Ectodermal cell (in vitro differentiated cells): ENCODE data around the gene AKNAD1.

Experiments
- H3K27ac ChIP-seq: 2 replicates; pipeline ENCODE4 v1.7.0; 2013; ENCODE audit warnings: mild to moderate bottlenecking, low read depth, low read length; ENCODE audit not compliant: insufficient read depth, poor library complexity, severe bottlenecking
- H3K27me3 ChIP-seq: 2 replicates; pipeline ENCODE4 v1.7.0; 2013; ENCODE audit warnings: mild to moderate bottlenecking, low read length; ENCODE audit not compliant: insufficient read depth, control insufficient read depth, poor library complexity, severe bottlenecking
- H3K36me3 ChIP-seq: one replicate; pipeline ENCODE4 v1.7.0; 2013; ENCODE audit warnings: low read length; ENCODE audit not compliant: control insufficient read depth, insufficient read depth
- H3K4me1 ChIP-seq: one replicate; pipeline ENCODE4 v1.7.0; 2013; ENCODE audit warnings: low read length; ENCODE audit not compliant: control insufficient read depth, insufficient read depth
- H3K4me3 ChIP-seq: 2 replicates; pipeline ENCODE4 v1.7.0; 2013; ENCODE audit warnings: low read depth, low read length, control low read depth; ENCODE audit not compliant: insufficient read depth
- H3K9me3 ChIP-seq: 2 replicates; pipeline ENCODE4 v1.7.0; 2013; ENCODE audit warnings: mild to moderate bottlenecking, low read length, moderate library complexity; ENCODE audit not compliant: control insufficient read depth
- WGBS, 2 experiments: methylation state at CpG; one replicate each; pipeline ENCODE4 v1.1.7; 2013; ENCODE audit warnings: missing lambda C conversion rate in 2 of 2; 5-methylcytosine and 5-hydroxymethylcytosine counted together

Gene AKNAD1

DNA sequence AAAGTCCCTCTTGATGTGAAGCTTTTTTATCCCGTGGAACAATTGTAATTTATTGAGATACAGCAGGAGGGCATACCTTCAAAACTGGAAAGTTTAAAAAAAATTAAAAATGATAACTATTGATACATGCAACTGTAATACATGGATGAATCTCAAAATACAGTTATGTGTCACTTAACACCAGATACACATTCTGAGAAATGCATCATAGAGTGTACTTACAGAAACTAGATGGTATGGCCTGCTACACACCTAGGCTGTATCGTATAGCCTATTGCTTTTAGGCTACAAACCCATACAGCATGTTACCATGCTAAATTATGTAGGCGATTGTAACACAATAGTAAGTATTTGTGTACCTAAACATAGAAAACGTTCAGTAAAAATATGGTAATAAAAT, 7.1 kb upstream of the AKNAD1 start:
- Histone ChIP-seq H3K27ac (no peak overlapping the region), H3K36me3 (no peaks in the 10 kb centered on the region), H3K4me1 (no peaks in the 10 kb centered on the region), H3K9me3 (no peaks in the 10 kb centered on the region), H3K4me3 (no peak overlapping the region), H3K27me3 (no peaks in the 10 kb centered on the region)
- 90 to 94% methylated on average over 3 to 4 of the region's 4 CpGs for WGBS, 2 experiments

DNA sequence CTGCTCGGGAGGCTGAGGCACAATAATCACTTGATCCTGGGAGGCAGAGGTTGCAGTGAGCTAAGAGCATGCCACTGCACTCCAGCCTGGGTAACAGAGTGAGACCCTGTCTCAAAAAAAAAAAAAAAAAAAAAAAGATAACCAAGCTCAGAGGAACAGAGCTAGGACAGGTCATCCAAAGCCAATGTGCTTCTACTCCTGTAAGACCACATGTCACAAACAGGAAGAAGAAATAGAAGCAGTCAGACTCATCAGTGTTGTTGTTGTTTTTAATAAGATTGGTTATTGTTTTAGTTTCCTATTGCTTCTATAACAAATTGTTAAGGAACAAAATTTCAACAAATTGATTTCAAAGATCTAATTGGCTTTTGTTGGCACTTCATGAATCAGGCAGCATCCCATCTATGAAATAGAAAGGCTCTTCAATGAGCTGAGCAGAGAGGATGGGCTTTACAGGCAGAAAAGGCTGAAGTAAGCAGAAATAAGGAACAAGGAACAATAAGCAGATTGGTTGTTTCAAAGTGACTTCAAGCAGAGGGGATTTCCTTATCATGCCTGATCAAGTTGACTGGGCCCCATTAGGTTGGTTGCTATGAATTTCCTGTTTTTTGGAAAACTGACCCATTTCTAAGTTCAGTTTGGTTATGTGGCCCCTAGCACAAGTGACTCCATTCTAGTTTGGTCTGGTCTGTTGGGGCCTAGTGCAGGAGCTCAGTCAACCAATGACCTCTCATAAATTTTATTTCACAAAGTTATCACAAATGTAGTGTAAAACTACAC, 6.0 kb upstream of the AKNAD1 start:
- WGBS, 2 experiments: 86 to 90% methylated on average over 1 of the region's 1 CpG
- Histone ChIP-seq H3K36me3 (no peaks in the 10 kb centered on the region), H3K27me3 (no peaks in the 10 kb centered on the region), H3K9me3 (no peaks in the 10 kb centered on the region), H3K4me1 (no peaks in the 10 kb centered on the region), H3K27ac (no peak overlapping the region), H3K4me3 (no peak overlapping the region)

- Histone ChIP-seq H3K4me1 (no peaks in the 10 kb centered on the region), H3K27me3 (no peaks in the 10 kb centered on the region), H3K4me3 (no peak overlapping the region), H3K36me3 (no peaks in the 10 kb centered on the region), H3K27ac (no peak overlapping the region), H3K9me3 (no peaks in the 10 kb centered on the region)
- WGBS, 2 experiments: 86 to 91% methylated on average over 7 of the region's 7 CpGs
These were observed 5.2 kb upstream of the AKNAD1 start for GRCh38 chr1:108862017-108862610.

DNA sequence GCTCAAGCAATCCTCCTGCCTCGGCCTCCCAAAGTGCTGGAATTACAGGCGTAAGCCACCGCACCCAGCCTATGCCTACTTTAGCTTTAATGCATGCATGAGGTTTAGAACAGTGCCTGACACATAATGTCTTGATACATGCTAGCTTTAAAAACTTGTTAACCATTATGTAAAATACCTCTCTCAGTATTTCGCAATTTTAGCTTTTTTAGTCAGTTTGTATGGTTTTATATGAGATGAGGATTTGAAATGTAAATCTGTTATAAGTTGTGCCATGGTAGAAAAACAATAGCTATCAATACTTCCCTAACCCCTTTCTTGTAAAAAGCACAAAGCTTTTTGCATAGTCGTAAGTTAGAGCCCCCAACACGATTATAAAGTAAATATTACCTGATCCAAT, 4.7 kb upstream of the AKNAD1 start:
- no peaks in the 10 kb centered on the region for H3K4me1 ChIP-seq
- no peaks in the 10 kb centered on the region for H3K27me3 ChIP-seq
- H3K9me3 ChIP-seq: no peaks in the 10 kb centered on the region
- WGBS, 2 experiments: 94 to 97% methylated on average over 3 to 5 of the region's 6 CpGs
- H3K4me3 ChIP-seq: no peak overlapping the region
- H3K36me3 ChIP-seq: no peaks in the 10 kb centered on the region
- no peak overlapping the region for H3K27ac ChIP-seq

DNA sequence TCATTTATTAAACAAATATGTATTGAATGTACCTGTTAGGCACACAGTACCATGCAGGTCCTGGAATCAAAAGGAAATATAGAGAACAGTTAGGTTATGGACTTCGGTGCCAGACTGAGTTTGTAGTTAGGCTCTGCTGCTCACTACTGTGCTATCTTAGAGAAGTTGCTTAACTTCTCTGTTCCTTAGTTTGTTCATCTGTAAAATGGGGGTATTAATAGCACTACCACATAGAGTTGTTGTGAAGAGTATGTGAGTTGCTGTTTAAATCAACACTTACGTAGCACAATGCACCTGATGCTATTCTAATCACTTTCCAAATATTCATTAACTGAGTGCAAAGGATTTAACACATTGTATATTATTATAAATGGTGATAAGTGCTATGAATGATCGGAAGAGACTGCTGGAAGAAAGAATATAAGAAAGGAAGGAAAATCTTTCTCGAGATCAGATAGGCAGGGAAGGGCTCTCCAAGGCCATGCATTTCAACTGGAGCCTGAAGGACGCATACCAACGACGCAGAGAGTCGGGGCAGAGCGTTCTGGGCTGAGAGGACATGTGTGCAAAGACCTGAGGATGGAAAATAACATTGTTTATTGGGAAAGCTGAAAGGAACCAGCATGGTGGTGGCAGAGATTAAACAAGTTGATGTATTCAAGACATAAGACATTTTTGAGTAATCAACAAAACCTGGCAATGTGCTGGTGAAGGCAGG, 3.5 kb upstream of the AKNAD1 start:
- no peaks in the 10 kb centered on the region for H3K36me3 ChIP-seq
- H3K4me3 ChIP-seq: no peak overlapping the region
- H3K27ac ChIP-seq: no peak overlapping the region
- no peaks in the 10 kb centered on the region for H3K4me1 ChIP-seq
- H3K9me3 ChIP-seq: no peaks in the 10 kb centered on the region
- 94 to 95% methylated on average over 8 to 9 of the region's 9 CpGs for WGBS, 2 experiments
- H3K27me3 ChIP-seq: no peaks in the 10 kb centered on the region

- Histone ChIP-seq H3K27ac (no peak overlapping the region), H3K9me3 (no peaks in the 10 kb centered on the region), H3K27me3 (no peaks in the 10 kb centered on the region), H3K4me1 (no peaks in the 10 kb centered on the region), H3K36me3 (no peaks in the 10 kb centered on the region), H3K4me3 (no peak overlapping the region)
- 89 to 94% methylated on average over 6 of the region's 6 CpGs for WGBS, 2 experiments
These were observed 1.5 kb upstream of the AKNAD1 start for GRCh38 chr1:108858230-108858950.

- H3K4me1 ChIP-seq: no peaks in the 10 kb centered on the region
- no peak overlapping the region for H3K4me3 ChIP-seq
- H3K27ac ChIP-seq: no peak overlapping the region
- WGBS, 2 experiments: 80 to 84% methylated on average over 2 to 3 of the region's 3 CpGs
- no peaks in the 10 kb centered on the region for H3K27me3 ChIP-seq
- H3K36me3 ChIP-seq: no peaks in the 10 kb centered on the region
- no peaks in the 10 kb centered on the region for H3K9me3 ChIP-seq
These were observed 2.5 kb downstream of the AKNAD1 start for GRCh38 chr1:108854221-108855019.

GRCh38 chr1:108852221-108852975, 4.5 kb downstream of the AKNAD1 start:
- Histone ChIP-seq H3K4me1 (no peaks in the 10 kb centered on the region), H3K27ac (no peak overlapping the region), H3K4me3 (no peak overlapping the region), H3K36me3 (no peaks in the 10 kb centered on the region), H3K27me3 (no peaks in the 10 kb centered on the region), H3K9me3 (no peaks in the 10 kb centered on the region)
- 86 to 96% methylated on average over 7 of the region's 7 CpGs for WGBS, 2 experiments

- 95 to 96% methylated on average over 4 of the region's 4 CpGs for WGBS, 2 experiments
- H3K4me1 ChIP-seq: no peaks in the 10 kb centered on the region
- no peaks in the 10 kb centered on the region for H3K27me3 ChIP-seq
- no peaks in the 10 kb centered on the region for H3K9me3 ChIP-seq
- no peak overlapping the region for H3K27ac ChIP-seq
- no peaks in the 10 kb centered on the region for H3K36me3 ChIP-seq
- H3K4me3 ChIP-seq: no peak overlapping the region
These were observed 5.3 kb downstream of the AKNAD1 start for GRCh38 chr1:108851567-108851966.
